ENCODE measurements around the gene KCNJ11.

GRCh38 chr11:17395554-17395961 lies 7.1 kb upstream of the KCNJ11 start:
- TF ChIP-seq, protein P1, sequence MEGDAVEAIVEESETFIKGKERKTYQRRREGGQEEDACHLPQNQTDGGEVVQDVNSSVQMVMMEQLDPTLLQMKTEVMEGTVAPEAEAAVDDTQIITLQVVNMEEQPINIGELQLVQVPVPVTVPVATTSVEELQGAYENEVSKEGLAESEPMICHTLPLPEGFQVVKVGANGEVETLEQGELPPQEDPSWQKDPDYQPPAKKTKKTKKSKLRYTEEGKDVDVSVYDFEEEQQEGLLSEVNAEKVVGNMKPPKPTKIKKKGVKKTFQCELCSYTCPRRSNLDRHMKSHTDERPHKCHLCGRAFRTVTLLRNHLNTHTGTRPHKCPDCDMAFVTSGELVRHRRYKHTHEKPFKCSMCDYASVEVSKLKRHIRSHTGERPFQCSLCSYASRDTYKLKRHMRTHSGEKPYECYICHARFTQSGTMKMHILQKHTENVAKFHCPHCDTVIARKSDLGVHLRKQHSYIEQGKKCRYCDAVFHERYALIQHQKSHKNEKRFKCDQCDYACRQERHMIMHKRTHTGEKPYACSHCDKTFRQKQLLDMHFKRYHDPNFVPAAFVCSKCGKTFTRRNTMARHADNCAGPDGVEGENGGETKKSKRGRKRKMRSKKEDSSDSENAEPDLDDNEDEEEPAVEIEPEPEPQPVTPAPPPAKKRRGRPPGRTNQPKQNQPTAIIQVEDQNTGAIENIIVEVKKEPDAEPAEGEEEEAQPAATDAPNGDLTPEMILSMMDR (IDR thresholded peaks at IDR 0.05): no peak
- no peak for TF ChIP-seq POLR2A (IDR thresholded peaks at IDR 0.05)

Measured in adrenal gland (tissue), 5 donors.